GM18907 (cell line): ENCODE data around the gene SCAMP4.
A peak's percentile ranks its signal among the peaks of the same experiment; 100 is the strongest.
"Not testable (repeated sequence)": the region's sequence is repeated elsewhere in the genome, so short reads cannot be mapped to it uniquely, and the experiment has no call there.

ENCODE experiments used
- ATAC-seq: cut with Tn5 transposase; IDR thresholded peaks from one replicate; pipeline ENCODE4 v1.9.1; 2021; ENCODE audit warnings: mild to moderate bottlenecking, moderate library complexity; ENCODE audit not compliant: unreplicated experiment

The SCAMP4 gene

GRCh38 chr19:1882089-1882785, 23.0 kb upstream of the SCAMP4 start:
- ATAC-seq = no peak

GRCh38 chr19:1882786-1883692, 22.2 kb upstream of the SCAMP4 start:
- no peak for ATAC-seq

GRCh38 chr19:1883784-1884183, 21.4 kb upstream of the SCAMP4 start:
- ATAC-seq = no peak

GRCh38 chr19:1884291-1884718, 20.9 kb upstream of the SCAMP4 start:
- no peak for ATAC-seq

- peak; percentile 5 for ATAC-seq
Measured at GRCh38 chr19:1884719-1885334, 20.4 kb upstream of the SCAMP4 start.

- peak; percentile 58 for ATAC-seq
Measured at GRCh38 chr19:1885398-1886119, 19.6 kb upstream of the SCAMP4 start, which contains the start of gene ABHD17A. Gene ABHD17A (minus strand): TSS chr19:1885496. CDS start chr19:1881566, 3,930 bp downstream.

GRCh38 chr19:1886360-1886759, 18.8 kb upstream of the SCAMP4 start:
- not testable (repeated sequence) for ATAC-seq

- no peak for ATAC-seq
Measured at GRCh38 chr19:1888385-1888784, 16.8 kb upstream of the SCAMP4 start.

GRCh38 chr19:1889907-1890306, 15.3 kb upstream of the SCAMP4 start:
- ATAC-seq = no peak

- ATAC-seq = no peak
Measured at GRCh38 chr19:1893791-1894190, 11.4 kb upstream of the SCAMP4 start.

- ATAC-seq = no peak
Measured at GRCh38 chr19:1896508-1896907, 8.7 kb upstream of the SCAMP4 start.

- ATAC-seq = no peak
Measured at GRCh38 chr19:1901940-1902404, 3.2 kb upstream of the SCAMP4 start.

- no peak for ATAC-seq
Measured at GRCh38 chr19:1902923-1903322, 2.3 kb upstream of the SCAMP4 start.

GRCh38 chr19:1904860-1905109, 414 bp upstream of the SCAMP4 start:
- ATAC-seq = peak; percentile 2

- ATAC-seq = no peak
Measured at GRCh38 chr19:1905863-1906375, 720 bp downstream of the SCAMP4 start.

GRCh38 chr19:1906985-1907562, 1.9 kb downstream of the SCAMP4 start:
- no peak for ATAC-seq

GRCh38 chr19:1907563-1908363, 2.6 kb downstream of the SCAMP4 start:
- no peak for ATAC-seq

- ATAC-seq = no peak
Measured at GRCh38 chr19:1908364-1908678, 3.1 kb downstream of the SCAMP4 start.

- ATAC-seq = no peak
Measured at GRCh38 chr19:1909761-1910080, 4.5 kb downstream of the SCAMP4 start.

GRCh38 chr19:1910177-1910576, 5.0 kb downstream of the SCAMP4 start:
- ATAC-seq = no peak
